Measurements from ENCODE around the gene NSUN3. TPM values are rescaled to one million over a fixed set of nuclear protein-coding genes. Genes with fewer than 3 reads are reported as not detected.
A peak's percentile ranks its signal among the peaks of the same experiment; 100 is the strongest.

Gene NSUN3
- total RNA-seq, 1 donor from 2014 or later = 16.3 TPM

GRCh38 chr3:94046533-94046932 is 16.3 kb upstream of the NSUN3 start:
- no peaks in the 10 kb centered on the region for H3K4me1 Mint-ChIP-seq (ENCODE audit: low read depth, unreplicated experiment)
- no peak for TF ChIP-seq CTCF (IDR thresholded peaks at IDR 0.05; ENCODE audit: partially characterized antibody, unreplicated experiment)
- H3K4me3 Mint-ChIP-seq (ENCODE audit: unreplicated experiment) = no peak overlapping the region
- peaks cover 5% of the 10 kb centered on the region for H3K27me3 Mint-ChIP-seq (ENCODE audit: unreplicated experiment)
- no peak for DNase-seq
- H3K27ac Mint-ChIP-seq (ENCODE audit: unreplicated experiment) = no peak overlapping the region
- H3K9me3 Mint-ChIP-seq (ENCODE audit: unreplicated experiment) = peaks cover 10% of the 10 kb centered on the region
- peaks cover 14% of the 10 kb centered on the region for H3K36me3 Mint-ChIP-seq (ENCODE audit: unreplicated experiment)

- TF ChIP-seq CTCF (IDR thresholded peaks at IDR 0.05; ENCODE audit: partially characterized antibody, unreplicated experiment) = no peak
- Mint-ChIP-seq H3K27ac (ENCODE audit: unreplicated experiment) (no peak overlapping the region), H3K4me3 (ENCODE audit: unreplicated experiment) (no peak overlapping the region), H3K36me3 (ENCODE audit: unreplicated experiment) (peaks cover 9% of the 10 kb centered on the region), H3K27me3 (ENCODE audit: unreplicated experiment) (no peaks in the 10 kb centered on the region), H3K9me3 (ENCODE audit: unreplicated experiment) (peaks cover 6% of the 10 kb centered on the region), H3K4me1 (ENCODE audit: low read depth, unreplicated experiment) (no peaks in the 10 kb centered on the region)
- no peak for DNase-seq
These were observed 13.6 kb upstream of the NSUN3 start for GRCh38 chr3:94049267-94049666.

GRCh38 chr3:94050546-94050945 is 12.3 kb upstream of the NSUN3 start:
- no peaks in the 10 kb centered on the region for H3K27me3 Mint-ChIP-seq (ENCODE audit: unreplicated experiment)
- no peak for DNase-seq
- H3K9me3 Mint-ChIP-seq (ENCODE audit: unreplicated experiment) = no peaks in the 10 kb centered on the region
- no peak overlapping the region for H3K27ac Mint-ChIP-seq (ENCODE audit: unreplicated experiment)
- H3K4me3 Mint-ChIP-seq (ENCODE audit: unreplicated experiment) = no peak overlapping the region
- no peak for TF ChIP-seq CTCF (IDR thresholded peaks at IDR 0.05; ENCODE audit: partially characterized antibody, unreplicated experiment)
- H3K36me3 Mint-ChIP-seq (ENCODE audit: unreplicated experiment) = peaks cover under 1% of the 10 kb centered on the region
- no peaks in the 10 kb centered on the region for H3K4me1 Mint-ChIP-seq (ENCODE audit: low read depth, unreplicated experiment)

- TF ChIP-seq CTCF (IDR thresholded peaks at IDR 0.05; ENCODE audit: partially characterized antibody, unreplicated experiment) = no peak
- Mint-ChIP-seq H3K4me3 (ENCODE audit: unreplicated experiment) (no peak overlapping the region), H3K36me3 (ENCODE audit: unreplicated experiment) (no peaks in the 10 kb centered on the region), H3K27me3 (ENCODE audit: unreplicated experiment) (peaks cover 8% of the 10 kb centered on the region), H3K9me3 (ENCODE audit: unreplicated experiment) (peaks cover 4% of the 10 kb centered on the region), H3K27ac (ENCODE audit: unreplicated experiment) (no peak overlapping the region), H3K4me1 (ENCODE audit: low read depth, unreplicated experiment) (peaks cover 8% of the 10 kb centered on the region)
- DNase-seq = no peak
These were observed 1.6 kb upstream of the NSUN3 start for GRCh38 chr3:94061297-94061696.

- H3K36me3 Mint-ChIP-seq (ENCODE audit: unreplicated experiment) = peaks cover 8% of the 10 kb centered on the region
- no peak for DNase-seq
- TF ChIP-seq CTCF (IDR thresholded peaks at IDR 0.05; ENCODE audit: partially characterized antibody, unreplicated experiment) = no peak
- peak overlapping the region; percentile 98 for H3K4me3 Mint-ChIP-seq (ENCODE audit: unreplicated experiment)
- peak overlapping the region; percentile 99 for H3K27ac Mint-ChIP-seq (ENCODE audit: unreplicated experiment)
- H3K9me3 Mint-ChIP-seq (ENCODE audit: unreplicated experiment) = peaks cover 4% of the 10 kb centered on the region
- peaks cover 4% of the 10 kb centered on the region for H3K27me3 Mint-ChIP-seq (ENCODE audit: unreplicated experiment)
- peaks cover 8% of the 10 kb centered on the region for H3K4me1 Mint-ChIP-seq (ENCODE audit: low read depth, unreplicated experiment)
These were observed 747 bp downstream of the NSUN3 start for GRCh38 chr3:94063496-94064119.

Data from glutamatergic neuron (in vitro differentiated cells).